Measurements from ENCODE around the gene CDIP1.

CDIP1 gene

GRCh38 chr16:4514606-4515005 is 24.0 kb downstream of the CDIP1 start:
- DNase-seq (ENCODE audit: low spot score), result no peak
- no peak for FAIRE-seq

GRCh38 chr16:4513881-4514280 is 24.7 kb downstream of the CDIP1 start:
- no peak for DNase-seq (ENCODE audit: low spot score)
- no peak for FAIRE-seq

GRCh38 chr16:4513086-4513860 is 25.3 kb downstream of the CDIP1 start:
- FAIRE-seq, result no peak
- no peak for DNase-seq (ENCODE audit: low spot score)

GRCh38 chr16:4512473-4512872 is 26.1 kb downstream of the CDIP1 start:
- FAIRE-seq (no peak), DNase-seq (ENCODE audit: low spot score) (no peak)

GRCh38 chr16:4511441-4512082 is 27.0 kb downstream of the CDIP1 start:
- DNase-seq (ENCODE audit: low spot score) (peak; percentile 13), FAIRE-seq (no peak)

- DNase-seq (ENCODE audit: low spot score) (no peak), FAIRE-seq (no peak)
These were observed 27.7 kb downstream of the CDIP1 start for GRCh38 chr16:4510747-4511426.

- FAIRE-seq, result no peak
These were observed 28.4 kb downstream of the CDIP1 start for GRCh38 chr16:4510131-4510530.

GRCh38 chr16:4509420-4509819 is 29.2 kb downstream of the CDIP1 start:
- DNase-seq (ENCODE audit: low spot score) (no peak), FAIRE-seq (no peak)

More at GRCh38 chr16:4510131-4510530, 28.4 kb downstream of the CDIP1 start:
- DNase-seq (ENCODE audit: low spot score), result no peak

GRCh38 chr16:4508806-4509205 is 29.8 kb downstream of the CDIP1 start:
- DNase-seq (ENCODE audit: low spot score) (no peak), FAIRE-seq (no peak)

GRCh38 chr16:4507588-4508345 is 30.8 kb downstream of the CDIP1 start:
- DNase-seq (ENCODE audit: low spot score) (no peak), FAIRE-seq (no peak)

GRCh38 chr16:4506450-4506849 is 32.1 kb downstream of the CDIP1 start:
- peak; percentile 39 for DNase-seq (ENCODE audit: low spot score)

GRCh38 chr16:4505356-4506147 is 33.0 kb downstream of the CDIP1 start:
- no peak for DNase-seq (ENCODE audit: low spot score)
- no peak for FAIRE-seq

More at GRCh38 chr16:4506450-4506849, 32.1 kb downstream of the CDIP1 start:
- FAIRE-seq, result no peak

- FAIRE-seq, result no peak
- no peak for DNase-seq (ENCODE audit: low spot score)
These were observed 37.5 kb downstream of the CDIP1 start for GRCh38 chr16:4501071-4501478.

GRCh38 chr16:4500272-4500671 is 38.3 kb downstream of the CDIP1 start:
- DNase-seq (ENCODE audit: low spot score) (peak; percentile 78), FAIRE-seq (peak; percentile 90)

- FAIRE-seq (no peak), DNase-seq (ENCODE audit: low spot score) (no peak)
These were observed 39.4 kb downstream of the CDIP1 start for GRCh38 chr16:4499196-4499555.

- FAIRE-seq (peak; percentile 78), DNase-seq (ENCODE audit: low spot score) (peak; percentile 73)
These were observed 39.9 kb downstream of the CDIP1 start for GRCh38 chr16:4498546-4499195.

- DNase-seq (ENCODE audit: low spot score) (peak; percentile 95), FAIRE-seq (peak; percentile 90)
These were observed 42.3 kb downstream of the CDIP1 start for GRCh38 chr16:4496305-4496704.

GRCh38 chr16:4495766-4496165 is 42.8 kb downstream of the CDIP1 start:
- FAIRE-seq, result no peak
- DNase-seq (ENCODE audit: low spot score), result peak; percentile 19

- peak; percentile 81 for FAIRE-seq
- DNase-seq (ENCODE audit: low spot score), result peak; percentile 89
These were observed 43.7 kb downstream of the CDIP1 start for GRCh38 chr16:4494746-4495490.

- FAIRE-seq, result no peak
- DNase-seq (ENCODE audit: low spot score), result no peak
These were observed 46.7 kb downstream of the CDIP1 start for GRCh38 chr16:4491898-4492297.
